HG03097 (cell line): ENCODE data around the gene NFYA.

ENCODE experiments used
- ATAC-seq: cut with Tn5 transposase; IDR thresholded peaks from one replicate; pipeline ENCODE4 v1.9.1; 2021; ENCODE audit not compliant: unreplicated experiment, low FRiP score

NFYA gene

GRCh38 chr6:41045664-41046063 lies 27.1 kb upstream of the NFYA start:
- ATAC-seq = no peak

DNA sequence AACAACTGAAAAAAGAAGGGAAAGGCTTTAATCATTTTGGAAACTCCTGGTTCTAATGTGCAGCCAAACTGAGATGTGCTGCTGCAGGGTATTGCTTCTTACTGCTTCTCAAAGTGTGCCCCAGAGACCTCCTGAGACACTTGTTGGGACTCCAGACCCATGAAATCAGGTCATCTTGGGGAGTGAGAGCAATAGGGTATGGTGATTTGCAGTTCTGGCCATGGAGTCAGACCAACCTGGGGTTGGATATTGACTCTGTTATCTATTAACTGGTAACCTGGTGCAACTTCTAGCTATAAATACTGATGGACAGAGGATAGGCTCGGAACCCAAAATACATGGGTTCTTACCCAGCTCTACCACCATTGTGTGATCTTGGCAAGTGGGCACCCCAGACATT lies 26.7 kb upstream of the NFYA start:
- ATAC-seq = no peak

- ATAC-seq = no peak
These were observed 25.5 kb upstream of the NFYA start for GRCh38 chr6:41047306-41047705.

GRCh38 chr6:41047745-41048732 lies 24.7 kb upstream of the NFYA start:
- no peak for ATAC-seq

GRCh38 chr6:41049521-41049920 lies 23.3 kb upstream of the NFYA start:
- ATAC-seq = no peak

DNA sequence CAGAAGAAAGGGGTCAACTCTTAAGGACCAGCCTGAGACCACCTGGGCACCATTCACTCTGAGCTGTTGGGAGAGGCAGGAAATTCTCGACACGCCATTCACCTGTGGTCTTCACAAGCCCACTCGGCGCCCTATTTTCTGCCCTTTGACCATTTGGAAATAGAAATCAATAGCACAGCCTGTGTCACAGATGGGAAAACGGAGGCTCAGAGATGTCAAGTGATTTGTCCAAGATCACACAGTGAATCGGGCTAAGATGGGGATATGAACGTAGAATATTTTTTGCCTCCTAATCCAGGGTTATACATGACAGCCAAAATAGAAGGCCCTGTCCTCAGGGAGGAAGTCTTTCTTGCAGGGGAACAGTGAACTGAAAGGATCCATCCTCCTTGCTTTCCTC lies 22.8 kb upstream of the NFYA start:
- ATAC-seq = no peak

DNA sequence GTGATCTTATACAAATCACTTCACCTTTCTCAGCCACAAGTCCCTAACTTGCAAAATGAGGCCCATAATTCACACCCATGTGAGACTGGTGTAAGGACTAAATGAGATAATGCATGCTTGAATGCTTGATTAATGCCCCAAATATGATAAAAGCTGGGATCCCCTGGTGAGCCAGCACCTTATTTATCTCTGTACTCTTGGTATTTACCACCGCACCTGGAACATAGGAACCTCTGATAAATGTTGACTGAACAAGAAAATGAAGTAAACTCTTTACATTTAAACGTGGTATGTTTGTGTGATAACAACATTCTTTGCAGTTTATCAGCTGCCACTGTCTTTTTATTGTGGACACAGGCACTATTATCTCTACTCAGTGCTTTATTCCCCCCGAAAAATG lies 22.2 kb upstream of the NFYA start:
- ATAC-seq = no peak

DNA sequence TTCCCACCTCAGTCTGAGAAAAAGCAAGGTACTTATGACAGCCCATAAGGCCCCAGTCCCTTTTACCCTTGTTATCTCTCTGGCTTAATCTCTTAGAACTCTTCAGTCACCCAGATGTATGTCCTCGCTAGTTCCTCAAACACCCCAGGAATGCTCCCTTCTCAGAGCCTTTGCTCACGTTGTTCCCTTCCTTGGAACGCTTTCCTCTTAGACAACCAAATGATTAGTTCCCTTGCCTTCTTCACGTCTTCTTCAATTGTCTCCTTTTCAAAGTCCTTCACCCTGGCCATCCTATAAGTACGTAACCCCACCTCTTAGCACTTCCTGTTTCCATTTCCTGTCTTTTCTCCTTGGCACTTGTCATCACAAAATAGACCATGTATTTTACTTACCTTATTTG lies 20.9 kb upstream of the NFYA start:
- no peak for ATAC-seq

DNA sequence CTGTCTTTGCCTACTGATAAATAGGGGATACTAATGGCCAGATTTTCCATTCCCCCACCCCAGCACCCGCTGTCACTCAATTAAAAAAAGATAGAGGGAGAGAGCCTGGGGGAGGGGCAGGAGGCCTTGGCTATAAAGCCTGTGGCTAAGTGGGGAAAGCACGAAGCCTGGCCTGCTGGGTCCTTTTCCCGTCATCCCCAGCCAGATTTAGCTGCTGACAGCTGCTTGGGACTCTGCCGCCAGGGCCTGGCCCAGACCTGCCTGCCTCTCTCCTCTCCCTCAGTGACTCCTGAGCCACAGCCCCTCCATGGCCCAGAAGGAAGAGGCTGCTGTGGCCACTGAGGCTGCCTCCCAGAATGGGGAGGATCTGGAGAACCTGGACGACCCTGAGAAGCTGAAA lies 19.7 kb upstream of the NFYA start, which contains the start of gene APOBEC2:
Gene APOBEC2, plus strand, starts transcription at position 162 of the 400 bp plus-strand sequence. Its CDS starts 146 bp downstream, at position 308.
- no peak for ATAC-seq

DNA sequence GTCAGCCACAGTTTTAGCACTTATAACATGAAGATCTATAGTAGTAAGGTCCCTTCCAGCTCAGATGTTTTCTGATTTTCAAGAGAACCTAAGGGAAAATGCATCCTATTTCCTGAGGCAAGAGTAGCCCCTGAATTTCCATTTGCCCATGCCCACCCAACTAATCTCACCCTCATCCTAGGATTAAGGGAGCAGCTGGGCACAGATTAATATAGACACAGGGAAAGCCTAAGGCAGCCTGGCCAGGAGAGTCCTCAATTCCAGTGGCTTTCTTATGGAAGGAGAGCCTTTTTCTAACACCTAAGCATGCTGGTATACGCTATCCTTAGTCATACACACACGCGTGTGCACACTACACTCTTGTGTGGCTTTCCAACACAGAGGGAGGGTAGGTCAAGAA lies 18.3 kb upstream of the NFYA start:
- ATAC-seq = no peak

DNA sequence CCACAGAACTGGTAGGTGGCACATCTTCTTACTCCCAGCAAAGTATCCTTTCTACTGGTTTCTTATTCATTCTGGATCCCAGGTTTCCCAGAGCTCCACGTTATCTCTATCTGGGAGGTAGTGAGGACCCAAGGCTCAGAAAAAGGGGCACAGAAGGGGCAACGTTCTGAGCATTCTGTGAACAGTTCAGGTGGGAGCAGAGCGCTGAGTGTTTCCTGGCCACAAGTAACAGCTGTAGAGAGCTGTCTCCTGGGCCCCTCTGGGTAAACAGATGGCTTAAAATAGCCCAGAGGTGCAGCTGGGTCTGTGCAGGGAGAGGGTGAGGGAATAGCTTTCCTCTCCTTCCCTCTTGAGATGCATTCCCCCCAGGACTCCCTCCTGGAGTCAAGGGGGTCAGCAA lies 17.6 kb upstream of the NFYA start:
- ATAC-seq = no peak

- no peak for ATAC-seq
These were observed 15.8 kb upstream of the NFYA start for GRCh38 chr6:41056768-41057490.

- no peak for ATAC-seq
These were observed 14.0 kb upstream of the NFYA start for GRCh38 chr6:41058783-41059181.

GRCh38 chr6:41059556-41059955 lies 13.2 kb upstream of the NFYA start:
- ATAC-seq = no peak

- ATAC-seq = no peak
These were observed 11.5 kb upstream of the NFYA start for GRCh38 chr6:41061196-41061726.

DNA sequence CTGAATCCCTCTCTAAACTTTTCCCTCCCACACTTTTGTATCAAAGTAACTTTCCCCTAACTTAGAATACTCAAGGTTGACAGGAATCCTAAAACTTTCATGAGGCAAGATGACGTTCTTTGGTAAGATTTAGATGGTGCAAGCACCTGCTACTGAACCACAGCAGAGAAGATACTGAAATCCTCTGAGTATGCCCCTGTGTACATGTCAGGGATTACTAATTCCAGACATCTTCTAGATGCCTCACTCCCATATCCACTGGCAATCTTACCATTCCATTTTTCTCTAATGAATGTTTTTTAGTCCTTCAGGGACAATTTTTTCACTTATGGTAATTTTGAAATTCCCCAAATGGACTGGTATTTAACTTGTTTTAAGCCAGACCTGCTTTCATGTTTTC lies 10.7 kb upstream of the NFYA start:
- ATAC-seq = no peak

DNA sequence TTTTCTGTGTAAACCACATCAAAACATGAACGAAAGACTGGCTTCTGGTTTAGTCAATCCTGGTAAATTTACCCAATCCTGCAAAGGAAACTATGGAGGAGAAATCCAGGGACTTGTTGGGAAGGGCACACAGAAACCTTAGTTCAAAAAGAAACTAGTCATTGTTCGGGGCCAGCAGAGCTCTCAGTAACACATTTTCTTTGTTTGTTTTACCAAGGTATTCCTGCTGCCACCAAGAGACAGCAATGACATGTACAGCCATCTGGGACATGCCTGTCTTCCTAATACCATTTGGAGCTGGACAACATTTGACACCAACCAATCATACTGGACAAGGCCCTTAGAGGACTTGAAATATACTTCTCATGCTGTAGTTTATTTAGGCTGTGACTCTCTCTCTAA lies 8.9 kb upstream of the NFYA start:
- no peak for ATAC-seq

GRCh38 chr6:41064841-41065240 lies 7.9 kb upstream of the NFYA start:
- ATAC-seq = no peak

DNA sequence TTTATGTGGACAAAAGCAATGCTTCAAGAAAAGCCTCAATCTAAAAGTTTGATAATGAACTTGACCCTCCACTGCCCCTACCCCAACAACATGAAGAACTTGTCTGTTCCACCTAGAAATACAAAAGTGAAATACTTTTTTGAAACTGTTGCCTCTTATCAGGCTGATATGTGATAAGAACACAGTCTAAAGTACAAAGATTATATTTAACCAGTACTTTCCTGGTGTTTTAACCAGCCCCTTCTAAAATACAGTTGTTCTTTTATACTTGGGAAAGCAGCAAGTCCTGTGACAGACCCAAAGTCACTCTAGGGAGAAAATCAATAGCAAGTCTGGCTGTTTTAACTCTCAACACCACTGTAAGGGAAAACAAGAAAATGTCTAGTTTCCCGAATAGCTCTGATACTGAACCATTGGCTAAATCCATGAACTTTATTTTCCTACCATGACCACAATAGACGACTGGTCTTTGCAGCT lies 7.2 kb upstream of the NFYA start:
- ATAC-seq = no peak

DNA sequence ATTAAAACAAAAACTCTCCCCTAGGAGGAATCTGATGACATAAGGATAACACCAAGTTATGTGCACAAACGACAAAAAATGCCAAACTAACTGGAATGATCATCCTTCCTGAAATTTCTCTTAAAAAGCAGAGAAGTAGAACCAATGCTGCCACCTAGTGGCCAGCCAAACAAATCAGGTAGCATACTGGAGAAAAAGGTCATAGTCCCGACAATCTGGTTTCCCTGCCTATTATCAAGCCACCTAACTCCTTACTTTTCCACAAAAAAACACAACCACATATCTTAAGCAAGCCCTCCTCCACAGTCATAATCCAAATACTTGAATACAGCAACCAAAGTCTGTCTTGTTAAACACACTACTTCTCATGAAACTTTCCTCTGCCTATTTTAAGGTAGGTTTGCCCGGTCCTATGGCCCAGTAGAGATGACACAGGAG lies 5.9 kb upstream of the NFYA start:
- no peak for ATAC-seq

- ATAC-seq = no peak
These were observed 1.3 kb upstream of the NFYA start for GRCh38 chr6:41071501-41071922.
